ENCODE results near the gene CHSY3. TPM values are rescaled to one million over a fixed set of nuclear protein-coding genes. Genes with fewer than 3 reads are reported as not detected.

The CHSY3 gene
- total RNA-seq, 2 donors from 2014 or later = 1.2 to 2.0 TPM

DNA sequence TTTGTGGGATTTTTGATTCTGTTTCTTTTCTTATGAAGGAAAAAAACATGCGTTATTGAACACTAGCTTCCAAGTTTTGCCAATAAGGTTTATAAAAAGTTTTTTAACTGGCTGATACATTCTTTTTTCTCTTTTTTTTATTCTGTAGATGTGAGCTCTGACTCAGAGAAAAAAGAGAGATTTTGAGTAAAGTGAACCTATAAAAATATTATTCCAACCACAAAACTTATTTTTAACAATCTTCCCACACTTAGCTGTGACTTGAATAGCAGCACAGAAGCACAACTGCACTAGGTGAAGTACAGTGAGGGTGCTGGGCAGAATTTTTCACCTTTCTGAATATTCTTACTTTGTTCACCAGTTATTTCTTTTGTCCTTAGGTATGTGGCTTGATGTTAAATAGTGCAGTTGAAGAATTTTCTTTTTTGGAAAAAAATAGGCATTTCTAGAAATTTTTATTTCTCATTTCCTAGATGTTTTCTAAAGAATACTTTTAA lies 41.6 kb downstream of the CHSY3 start:
- H3K27me3 Mint-ChIP-seq (ENCODE audit: insufficient read depth) = no peaks in the 10 kb centered on the region
- no peak overlapping the region for H3K27ac ChIP-seq (ENCODE audit: low read depth, low read length)
- WGBS, 2 experiments (ENCODE audit: insufficient coverage in 1 of 2, insufficient read length in 1 of 2) = 100% methylated on average over 1 of the region's 1 CpG; no CpG with 5 or more reads in 1 of the 2 experiments

DNA sequence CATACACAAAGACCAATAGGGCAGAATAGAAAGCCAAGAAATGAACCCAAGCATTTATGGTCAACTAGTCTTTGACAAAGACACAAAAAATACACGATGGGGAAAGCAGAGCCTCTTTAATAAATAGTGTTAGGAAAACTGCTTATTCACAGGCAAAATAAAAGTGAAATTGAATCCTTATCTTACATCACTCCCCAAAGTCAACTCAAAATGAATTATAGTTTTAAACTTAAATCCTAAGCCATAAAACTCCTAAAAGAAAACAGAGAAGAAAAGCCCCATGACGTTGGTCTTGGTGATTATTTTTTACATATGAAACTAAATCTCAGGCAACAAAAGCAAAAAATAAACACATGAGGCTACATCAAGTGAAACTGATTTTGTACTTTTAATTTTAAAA lies 46.8 kb downstream of the CHSY3 start:
- no peaks in the 10 kb centered on the region for H3K36me3 ChIP-seq (ENCODE audit: control insufficient read depth, insufficient read depth, low read length)
- 86% methylated on average over 2 of the region's 2 CpGs; no CpG with 5 or more reads in 1 of the 2 experiments for WGBS, 2 experiments (ENCODE audit: insufficient coverage in 1 of 2, insufficient read length in 1 of 2)
- Mint-ChIP-seq H3K36me3 (ENCODE audit: low read depth) (no peaks in the 10 kb centered on the region), H3K9me3 (peaks cover 4% of the 10 kb centered on the region), H3K4me3 (no peak overlapping the region), H3K4me1 (no peaks in the 10 kb centered on the region), H3K27me3 (ENCODE audit: insufficient read depth) (no peaks in the 10 kb centered on the region), H3K27ac (no peak overlapping the region)
- H3K9me3 ChIP-seq (ENCODE audit: control insufficient read depth, low read length) = no peaks in the 10 kb centered on the region
- no peaks in the 10 kb centered on the region for H3K27me3 ChIP-seq (ENCODE audit: control insufficient read depth, insufficient read depth, low read length, poor library complexity, severe bottlenecking)
- TF ChIP-seq, protein P1, sequence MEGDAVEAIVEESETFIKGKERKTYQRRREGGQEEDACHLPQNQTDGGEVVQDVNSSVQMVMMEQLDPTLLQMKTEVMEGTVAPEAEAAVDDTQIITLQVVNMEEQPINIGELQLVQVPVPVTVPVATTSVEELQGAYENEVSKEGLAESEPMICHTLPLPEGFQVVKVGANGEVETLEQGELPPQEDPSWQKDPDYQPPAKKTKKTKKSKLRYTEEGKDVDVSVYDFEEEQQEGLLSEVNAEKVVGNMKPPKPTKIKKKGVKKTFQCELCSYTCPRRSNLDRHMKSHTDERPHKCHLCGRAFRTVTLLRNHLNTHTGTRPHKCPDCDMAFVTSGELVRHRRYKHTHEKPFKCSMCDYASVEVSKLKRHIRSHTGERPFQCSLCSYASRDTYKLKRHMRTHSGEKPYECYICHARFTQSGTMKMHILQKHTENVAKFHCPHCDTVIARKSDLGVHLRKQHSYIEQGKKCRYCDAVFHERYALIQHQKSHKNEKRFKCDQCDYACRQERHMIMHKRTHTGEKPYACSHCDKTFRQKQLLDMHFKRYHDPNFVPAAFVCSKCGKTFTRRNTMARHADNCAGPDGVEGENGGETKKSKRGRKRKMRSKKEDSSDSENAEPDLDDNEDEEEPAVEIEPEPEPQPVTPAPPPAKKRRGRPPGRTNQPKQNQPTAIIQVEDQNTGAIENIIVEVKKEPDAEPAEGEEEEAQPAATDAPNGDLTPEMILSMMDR (conservative IDR thresholded peaks at IDR 0.05) = no peak
- DNase-seq = no peak
- no peak overlapping the region for H3K4me3 ChIP-seq (ENCODE audit: low read length)
- H3K27ac ChIP-seq (ENCODE audit: low read depth, low read length) = no peak overlapping the region
- no peaks in the 10 kb centered on the region for H3K4me1 ChIP-seq (ENCODE audit: control insufficient read depth, insufficient read depth, low read length)
- no peak overlapping the region for H3K9ac ChIP-seq (ENCODE audit: extremely low read depth, low read length, poor library complexity, severe bottlenecking)

More for the DNA sequence above, 41.6 kb downstream of the CHSY3 start:
- Histone ChIP-seq H3K27me3 (ENCODE audit: control insufficient read depth, insufficient read depth, low read length, poor library complexity, severe bottlenecking) (no peaks in the 10 kb centered on the region), H3K4me1 (ENCODE audit: control insufficient read depth, insufficient read depth, low read length) (no peaks in the 10 kb centered on the region), H3K4me3 (ENCODE audit: low read length) (no peak overlapping the region), H3K9me3 (ENCODE audit: control insufficient read depth, low read length) (no peaks in the 10 kb centered on the region), H3K9ac (ENCODE audit: extremely low read depth, low read length, poor library complexity, severe bottlenecking) (no peak overlapping the region), H3K36me3 (ENCODE audit: control insufficient read depth, insufficient read depth, low read length) (no peaks in the 10 kb centered on the region)
- H3K4me1 Mint-ChIP-seq = no peaks in the 10 kb centered on the region
- H3K9me3 Mint-ChIP-seq = no peaks in the 10 kb centered on the region
- no peak overlapping the region for H3K4me3 Mint-ChIP-seq
- no peak overlapping the region for H3K27ac Mint-ChIP-seq
- no peaks in the 10 kb centered on the region for H3K36me3 Mint-ChIP-seq (ENCODE audit: low read depth)
- DNase-seq = no peak
- TF ChIP-seq, protein P1 (conservative IDR thresholded peaks at IDR 0.05) = no peak

DNA sequence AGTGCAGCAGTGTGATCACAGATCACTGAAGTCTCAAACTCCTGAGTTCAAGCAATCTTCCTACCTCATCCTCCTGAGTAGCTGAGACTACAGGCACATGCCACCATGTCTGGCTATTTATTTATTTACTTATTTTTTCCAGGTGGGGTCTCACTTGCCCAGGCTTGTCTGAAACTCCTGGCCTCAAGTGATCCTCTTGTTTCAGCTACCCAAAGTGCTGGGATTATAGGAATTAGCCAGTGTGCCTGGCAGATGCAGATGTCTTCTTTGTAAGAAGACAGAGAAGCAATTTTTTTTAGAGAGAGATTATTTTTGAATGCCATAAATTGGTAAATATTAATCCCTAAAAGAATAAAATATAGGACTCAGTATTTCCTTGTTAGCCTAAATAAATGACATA lies 54.3 kb downstream of the CHSY3 start:
- Mint-ChIP-seq H3K9me3 (peaks cover 4% of the 10 kb centered on the region), H3K36me3 (ENCODE audit: low read depth) (no peaks in the 10 kb centered on the region), H3K27ac (no peak overlapping the region), H3K4me1 (no peaks in the 10 kb centered on the region), H3K4me3 (no peak overlapping the region), H3K27me3 (ENCODE audit: insufficient read depth) (no peaks in the 10 kb centered on the region)
- Histone ChIP-seq H3K4me1 (ENCODE audit: control insufficient read depth, insufficient read depth, low read length) (no peaks in the 10 kb centered on the region), H3K27ac (ENCODE audit: low read depth, low read length) (no peak overlapping the region), H3K27me3 (ENCODE audit: control insufficient read depth, insufficient read depth, low read length, poor library complexity, severe bottlenecking) (no peaks in the 10 kb centered on the region), H3K9ac (ENCODE audit: extremely low read depth, low read length, poor library complexity, severe bottlenecking) (no peak overlapping the region), H3K9me3 (ENCODE audit: control insufficient read depth, low read length) (no peaks in the 10 kb centered on the region), H3K36me3 (ENCODE audit: control insufficient read depth, insufficient read depth, low read length) (no peaks in the 10 kb centered on the region), H3K4me3 (ENCODE audit: low read length) (no peak overlapping the region)
- TF ChIP-seq, protein P1 (conservative IDR thresholded peaks at IDR 0.05) = no peak
- DNase-seq = no peak

All from endodermal cell (in vitro differentiated cells).